Astrocyte (in vitro differentiated cells and primary cell): Measurements from ENCODE around the gene ME2. TPM values are rescaled to one million over a fixed set of nuclear protein-coding genes. Genes with fewer than 3 reads are reported as not detected.

ENCODE experiments used
- DNase-seq: peaks from one replicate; pipeline ENCODE4 v3.0.0-alpha.2; 2010; ENCODE audit warnings: low read depth
- FAIRE-seq: peaks from 2 replicates; lab custom pipeline; 2011; peaks lifted over from hg19 to GRCh38; lab: Jason Lieb, UNC
- H2AFZ ChIP-seq: 2 replicates; pipeline ENCODE4 v1.6.0; 2012; ENCODE audit warnings: low read depth, low read length, inconsistent platforms
- H3K27ac ChIP-seq: 2 replicates; pipeline ENCODE4 v1.5.1; 2011; ENCODE audit warnings: low read depth, low read length, inconsistent platforms
- H3K27me3 ChIP-seq: 2 replicates; pipeline ENCODE4 v1.6.0; 2011; ENCODE audit warnings: low read length, inconsistent platforms; ENCODE audit not compliant: insufficient read depth
- H3K36me3 ChIP-seq: 2 replicates; pipeline ENCODE4 v1.5.1; 2011; ENCODE audit warnings: low read length, inconsistent platforms; ENCODE audit not compliant: insufficient read depth
- H3K4me1 ChIP-seq: 2 replicates; pipeline ENCODE4 v1.5.1; 2011; ENCODE audit warnings: low read length, inconsistent platforms; ENCODE audit not compliant: insufficient read depth
- H3K4me2 ChIP-seq: 2 replicates; pipeline ENCODE4 v1.6.0; 2012; ENCODE audit warnings: low read length, inconsistent platforms
- H3K4me3 ChIP-seq: 2 replicates; pipeline ENCODE4 v1.5.1; 2011; ENCODE audit warnings: low read depth, mild to moderate bottlenecking, low read length, inconsistent platforms; ENCODE audit not compliant: insufficient read depth
- H3K79me2 ChIP-seq: 2 replicates; pipeline ENCODE4 v1.6.0; 2012; ENCODE audit warnings: mild to moderate bottlenecking, low read length, inconsistent platforms; ENCODE audit not compliant: insufficient read depth
- H3K9ac ChIP-seq: 2 replicates; pipeline ENCODE4 v1.6.0; 2012; ENCODE audit warnings: mild to moderate bottlenecking, low read length, inconsistent platforms
- H3K9me3 ChIP-seq: 2 replicates; pipeline ENCODE4 v1.5.1; 2012; ENCODE audit warnings: low read depth, mild to moderate bottlenecking, low read length, inconsistent platforms; ENCODE audit not compliant: insufficient read depth
- H4K20me1 ChIP-seq: 2 replicates; pipeline ENCODE4 v1.6.0; 2012; ENCODE audit warnings: low read length, inconsistent platforms; ENCODE audit not compliant: insufficient read depth
- H3K27ac Mint-ChIP-seq: one replicate; pipeline ENCODE4 v1.8.0; 2021; ENCODE audit warnings: mild to moderate bottlenecking, mixed read lengths; ENCODE audit not compliant: unreplicated experiment
- H3K27me3 Mint-ChIP-seq: one replicate; pipeline ENCODE4 v1.8.0; 2021; ENCODE audit warnings: low read depth, mixed read lengths; ENCODE audit not compliant: unreplicated experiment
- H3K36me3 Mint-ChIP-seq: one replicate; pipeline ENCODE4 v1.8.0; 2021; ENCODE audit warnings: low read depth, mixed read lengths; ENCODE audit not compliant: unreplicated experiment
- H3K4me1 Mint-ChIP-seq: one replicate; pipeline ENCODE4 v1.8.0; 2021; ENCODE audit warnings: low read depth, mixed read lengths; ENCODE audit not compliant: unreplicated experiment
- H3K4me3 Mint-ChIP-seq: one replicate; pipeline ENCODE4 v1.8.0; 2021; ENCODE audit warnings: mild to moderate bottlenecking, moderate library complexity, mixed read lengths; ENCODE audit not compliant: unreplicated experiment
- H3K9me3 Mint-ChIP-seq: one replicate; pipeline ENCODE4 v1.8.0; 2021; ENCODE audit warnings: mild to moderate bottlenecking, mixed read lengths; ENCODE audit not compliant: unreplicated experiment
- EZH2 ChIP-seq: IDR thresholded peaks from 2 replicates; pipeline ENCODE4 v1.6.1; 2012; ENCODE audit warnings: mild to moderate bottlenecking, low read length, inconsistent platforms; ENCODE audit not compliant: insufficient read depth
- total RNA-seq: library from RNA; stranded (reverse); gene quantifications from 2 replicates; pipeline ENCODE4 v1.2.1, GENCODE V29; 2021
- TF ChIP-seq, protein P1 (sequence below): IDR thresholded peaks from 2 replicates; pipeline ENCODE4 v1.5.1; 2011; ENCODE audit warnings: low read depth, mild to moderate bottlenecking, inconsistent platforms, low read length, moderate library complexity; ENCODE audit not compliant: insufficient read depth

Gene ME2
- total RNA-seq, 1 donor from 2014 or later = 44.0 TPM

- TF ChIP-seq, protein P1, sequence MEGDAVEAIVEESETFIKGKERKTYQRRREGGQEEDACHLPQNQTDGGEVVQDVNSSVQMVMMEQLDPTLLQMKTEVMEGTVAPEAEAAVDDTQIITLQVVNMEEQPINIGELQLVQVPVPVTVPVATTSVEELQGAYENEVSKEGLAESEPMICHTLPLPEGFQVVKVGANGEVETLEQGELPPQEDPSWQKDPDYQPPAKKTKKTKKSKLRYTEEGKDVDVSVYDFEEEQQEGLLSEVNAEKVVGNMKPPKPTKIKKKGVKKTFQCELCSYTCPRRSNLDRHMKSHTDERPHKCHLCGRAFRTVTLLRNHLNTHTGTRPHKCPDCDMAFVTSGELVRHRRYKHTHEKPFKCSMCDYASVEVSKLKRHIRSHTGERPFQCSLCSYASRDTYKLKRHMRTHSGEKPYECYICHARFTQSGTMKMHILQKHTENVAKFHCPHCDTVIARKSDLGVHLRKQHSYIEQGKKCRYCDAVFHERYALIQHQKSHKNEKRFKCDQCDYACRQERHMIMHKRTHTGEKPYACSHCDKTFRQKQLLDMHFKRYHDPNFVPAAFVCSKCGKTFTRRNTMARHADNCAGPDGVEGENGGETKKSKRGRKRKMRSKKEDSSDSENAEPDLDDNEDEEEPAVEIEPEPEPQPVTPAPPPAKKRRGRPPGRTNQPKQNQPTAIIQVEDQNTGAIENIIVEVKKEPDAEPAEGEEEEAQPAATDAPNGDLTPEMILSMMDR = no peak
- no peak for TF ChIP-seq EZH2
- Mint-ChIP-seq H3K27me3 (no peaks in the 10 kb centered on the region), H3K4me1 (peaks cover 9% of the 10 kb centered on the region), H3K36me3 (no peaks in the 10 kb centered on the region), H3K4me3 (no peak overlapping the region), H3K9me3 (no peaks in the 10 kb centered on the region), H3K27ac (no peak overlapping the region)
- Histone ChIP-seq H2AFZ (no peak overlapping the region), H3K27me3 (no peaks in the 10 kb centered on the region), H3K4me1 (peaks cover 4% of the 10 kb centered on the region), H3K4me2 (peak overlapping the region; percentile 53), H3K4me3 (no peak overlapping the region), H3K9me3 (no peaks in the 10 kb centered on the region), H3K9ac (no peak overlapping the region), H3K36me3 (no peaks in the 10 kb centered on the region), H4K20me1 (no peaks in the 10 kb centered on the region), H3K27ac (no peak overlapping the region), H3K79me2 (no peaks in the 10 kb centered on the region)
- FAIRE-seq (no peak), DNase-seq (peak; percentile 94)
These were observed 42.4 kb upstream of the ME2 start for GRCh38 chr18:50836521-50836957.

- no peak for FAIRE-seq
- no peak overlapping the region for H3K27ac Mint-ChIP-seq
These were observed 39.6 kb upstream of the ME2 start for GRCh38 chr18:50839341-50839740.

GRCh38 chr18:50839996-50840395 lies 38.9 kb upstream of the ME2 start:
- Histone ChIP-seq H4K20me1 (no peaks in the 10 kb centered on the region), H3K79me2 (no peaks in the 10 kb centered on the region), H3K4me3 (no peak overlapping the region), H3K9me3 (no peaks in the 10 kb centered on the region), H3K27ac (no peak overlapping the region), H3K4me1 (peaks cover 4% of the 10 kb centered on the region), H3K36me3 (no peaks in the 10 kb centered on the region), H3K27me3 (no peaks in the 10 kb centered on the region), H3K4me2 (no peak overlapping the region), H2AFZ (no peak overlapping the region), H3K9ac (no peak overlapping the region)
- TF ChIP-seq EZH2 = no peak
- TF ChIP-seq, protein P1 = no peak
- Mint-ChIP-seq H3K36me3 (no peaks in the 10 kb centered on the region), H3K4me1 (peaks cover 9% of the 10 kb centered on the region), H3K4me3 (no peak overlapping the region), H3K9me3 (no peaks in the 10 kb centered on the region), H3K27ac (no peak overlapping the region), H3K27me3 (no peaks in the 10 kb centered on the region)
- DNase-seq (no peak), FAIRE-seq (no peak)

More at GRCh38 chr18:50839341-50839740, 39.6 kb upstream of the ME2 start:
- H3K27me3 ChIP-seq = no peaks in the 10 kb centered on the region
- Mint-ChIP-seq H3K27me3 (no peaks in the 10 kb centered on the region), H3K36me3 (no peaks in the 10 kb centered on the region), H3K9me3 (no peaks in the 10 kb centered on the region), H3K4me3 (no peak overlapping the region), H3K4me1 (peaks cover 9% of the 10 kb centered on the region)
- H3K4me1 ChIP-seq = peaks cover 4% of the 10 kb centered on the region
- H3K4me3 ChIP-seq = no peak overlapping the region
- no peak overlapping the region for H3K27ac ChIP-seq
- H2AFZ ChIP-seq = no peak overlapping the region
- no peak for TF ChIP-seq EZH2
- DNase-seq = no peak
- H3K4me2 ChIP-seq = no peak overlapping the region
- no peaks in the 10 kb centered on the region for H4K20me1 ChIP-seq
- no peaks in the 10 kb centered on the region for H3K79me2 ChIP-seq
- H3K9me3 ChIP-seq = no peaks in the 10 kb centered on the region
- H3K9ac ChIP-seq = no peak overlapping the region
- H3K36me3 ChIP-seq = no peaks in the 10 kb centered on the region
